T-helper 1 cell treated with Interleukin-12 subunit alpha and Interleukin-12 subunit beta and Interleukin-4 antibody, amounts not matched to agents 30 μg/mL and 1 μg/mL, for 36 hours (primary cell): Measurements from ENCODE around the gene ATP6V0B.

Experiments
- H3K27ac Mint-ChIP-seq: one replicate; pipeline ENCODE4 v1.8.0; 2021; ENCODE audit warnings: mild to moderate bottlenecking, mixed read lengths
- H3K27me3 Mint-ChIP-seq: one replicate; pipeline ENCODE4 v1.8.0; 2021; ENCODE audit warnings: low read depth, mixed read lengths
- H3K36me3 Mint-ChIP-seq: one replicate; pipeline ENCODE4 v1.8.0; 2021; ENCODE audit warnings: low read depth, mixed read lengths
- H3K4me1 Mint-ChIP-seq: one replicate; pipeline ENCODE4 v1.8.0; 2021; ENCODE audit warnings: low read depth, mixed read lengths
- H3K4me3 Mint-ChIP-seq: one replicate; pipeline ENCODE4 v1.8.0; 2021; ENCODE audit warnings: mild to moderate bottlenecking, moderate library complexity, mixed read lengths
- H3K9me3 Mint-ChIP-seq: one replicate; pipeline ENCODE4 v1.8.0; 2021; ENCODE audit warnings: mixed read lengths

ATP6V0B gene

GRCh38 chr1:44025816-44026215, 51.1 kb downstream of the ATP6V0B start:
- Mint-ChIP-seq H3K36me3 (no peaks in the 10 kb centered on the region), H3K4me3 (no peak overlapping the region), H3K27ac (no peak overlapping the region), H3K4me1 (peaks cover 15% of the 10 kb centered on the region), H3K27me3 (no peaks in the 10 kb centered on the region), H3K9me3 (no peaks in the 10 kb centered on the region)

- no peaks in the 10 kb centered on the region for H3K27me3 Mint-ChIP-seq
- H3K9me3 Mint-ChIP-seq = no peaks in the 10 kb centered on the region
- H3K36me3 Mint-ChIP-seq = no peaks in the 10 kb centered on the region
- no peak overlapping the region for H3K27ac Mint-ChIP-seq
- no peak overlapping the region for H3K4me3 Mint-ChIP-seq
- peaks cover 25% of the 10 kb centered on the region for H3K4me1 Mint-ChIP-seq
Observed at GRCh38 chr1:44027320-44027719, 52.6 kb downstream of the ATP6V0B start.
